Measurements from ENCODE around the gene HCFC2. TPM values are rescaled to one million over a fixed set of nuclear protein-coding genes. Genes with fewer than 3 reads are reported as not detected.

Gene HCFC2
- total and polyA plus RNA-seq, 2 of the 4 experiments (the other 2 are of a cell fraction), result 12.0 to 34.2 TPM

DNA sequence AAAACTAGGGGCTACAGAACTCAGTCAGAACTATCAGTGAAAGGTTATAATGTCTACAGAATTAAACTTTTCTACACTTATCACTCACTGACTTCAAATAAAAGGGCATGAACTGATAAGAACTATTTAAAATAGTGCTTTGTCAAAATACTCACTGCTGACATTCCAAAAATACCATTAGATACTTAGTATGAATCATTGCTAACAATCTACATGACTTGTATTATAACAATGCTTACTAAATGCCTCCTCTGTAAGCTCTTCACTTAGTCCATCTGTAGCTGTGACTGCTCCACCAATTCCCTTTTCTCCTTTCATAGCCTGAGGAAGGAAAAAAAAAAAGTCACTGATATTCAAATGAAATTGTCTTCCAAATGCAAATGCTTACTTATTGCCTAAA lies 56.7 kb downstream of the HCFC2 start:
- Histone ChIP-seq H3K27ac (ENCODE audit: insufficient read depth, low read length) (peak overlapping the region; percentile 82; the same call in 1 of the 2 replicates), H3K56ac (ENCODE audit: extremely low read depth, insufficient read depth, low read length) (no peak overlapping the region), H4K20me1 (ENCODE audit: insufficient read depth, low read length) (no peaks in the 10 kb centered on the region), H4K91ac (ENCODE audit: insufficient read depth, low read depth, low read length) (no peak overlapping the region), H3K9me3 (ENCODE audit: control insufficient read depth, insufficient read depth, low read length) (no peaks in the 10 kb centered on the region), H4K5ac (ENCODE audit: low read depth, low read length) (no peak overlapping the region), H4K8ac (ENCODE audit: low read depth in 2 of 2, low read length in 2 of 2) (no peak overlapping the region; a peak in 1 of 4 replicates), H2BK120ac (ENCODE audit: low read depth, low read length) (peak overlapping the region; percentile 47; the same call in 1 of the 2 replicates), H3K4me1 (ENCODE audit: control insufficient read depth, insufficient read depth, low read length) (peaks cover 6% of the 10 kb centered on the region), H3K14ac (replicated peaks; ENCODE audit: low read depth, low read length) (no peak overlapping the region), H2AFZ (replicated peaks; ENCODE audit: low read length, poor library complexity) (no peak overlapping the region), H2BK20ac (ENCODE audit: low read depth, low read length) (no peak overlapping the region), H3K36me3 (ENCODE audit: control insufficient read depth, insufficient read depth, low read length) (peaks cover 22% of the 10 kb centered on the region), H3K18ac (ENCODE audit: low read depth, low read length) (no peak overlapping the region), H3K23ac (ENCODE audit: low read depth, low read length) (no peak overlapping the region), H3K9me1 (ENCODE audit: insufficient read depth, low read length) (peaks cover 3% of the 10 kb centered on the region; the same call in 1 of the 2 replicates), H2BK5ac (ENCODE audit: low read depth, low read length, poor library complexity, severe bottlenecking) (peak overlapping the region; percentile 99), H3K4me3 (ENCODE audit: insufficient read depth, low read depth, low read length) (no peak overlapping the region), H3K4ac (ENCODE audit: low read depth, low read length) (peak overlapping the region; percentile 43; the same call in 1 of the 2 replicates), H3K9ac (ENCODE audit: low read depth, low read length) (peak overlapping the region; percentile 32; the same call in 1 of the 2 replicates), H2AK9ac (replicated peaks; ENCODE audit: low read depth, low read length, poor library complexity) (no peak overlapping the region), H2AK5ac (ENCODE audit: low read depth, low read length) (no peak overlapping the region), H3K4me2 (ENCODE audit: low read depth, low read length) (peak overlapping the region; percentile 23; the same call in 1 of the 2 replicates), H2BK15ac (ENCODE audit: low read depth, low read length) (no peak overlapping the region), H3K27me3 (ENCODE audit: control insufficient read depth, insufficient read depth, low read length) (no peaks in the 10 kb centered on the region), H3K79me1 (ENCODE audit: low read depth in 1 of 2, low read length in 2 of 2) (peaks cover 4 to 35% of the 10 kb centered on the region in 2 experiments; a peak in 3 of 4 replicates)
- intact Hi-C loops (cut with micrococcal nuclease) (no loop called here), in situ Hi-C loops (cut with MboI; ENCODE audit: low sequenced_read_pairs) (no loop called here), dilution Hi-C loops (cut with HindIII; ENCODE audit: low sequenced_read_pairs, unreplicated experiment) (no loop called here)
- TF ChIP-seq MAFK (IDR thresholded peaks at IDR 0.05; ENCODE audit: low read depth, low read length), result peak; percentile 28; the same call in 1 of the 2 replicates
- TF ChIP-seq FOS (IDR thresholded peaks at IDR 0.05; ENCODE audit: low read depth, low read length), result 0 out of 2 replicates have a peak, but pooled peaks have one; percentile 18
- TF ChIP-seq SMC3 (IDR thresholded peaks at IDR 0.05; ENCODE audit: low read depth, low read length), result no peak
- DNase-seq (peak; percentile 78), ATAC-seq (ENCODE audit: low read depth) (peak; percentile 89)
- ChIA-PET CTCF (no interaction called here), POLR2A (ENCODE audit: unreplicated experiment) (interaction anchor here (0.7 kb wide), 1 partner anchor 167 kb away, joined by 5 read pairs; no protein-coding TSS in a partner anchor)
- no TSS peak for BruUV-seq (replicated peaks)

All from IMR-90 (cell line).